DMS53 treated with DMSO at 0.1 percent for 48 hours (cell line): ENCODE measurements around the gene PTPN3.
A peak's percentile ranks its signal among the peaks of the same experiment; 100 is the strongest.

Source experiments
- DNase-seq: peaks from one replicate; lab custom pipeline; 2025; ENCODE audit not compliant: unreplicated experiment; lab: John Stamatoyannopoulos, UW

The PTPN3 gene

GRCh38 chr9:109455391-109455790 is 42.7 kb downstream of the PTPN3 start:
- no peak for DNase-seq

- no peak for DNase-seq
Measured at GRCh38 chr9:109454601-109455155, 43.4 kb downstream of the PTPN3 start.

- DNase-seq, result no peak
Measured at GRCh38 chr9:109454041-109454440, 44.1 kb downstream of the PTPN3 start.

- DNase-seq, result no peak
Measured at GRCh38 chr9:109453210-109453842, 44.8 kb downstream of the PTPN3 start.

- DNase-seq, result no peak
Measured at GRCh38 chr9:109452761-109453160, 45.3 kb downstream of the PTPN3 start.

- no peak for DNase-seq
Measured at GRCh38 chr9:109451311-109452025, 46.6 kb downstream of the PTPN3 start.

- DNase-seq, result no peak
Measured at GRCh38 chr9:109450346-109450745, 47.8 kb downstream of the PTPN3 start.

GRCh38 chr9:109449036-109449798 is 48.9 kb downstream of the PTPN3 start:
- no peak for DNase-seq

GRCh38 chr9:109448223-109448622 is 49.9 kb downstream of the PTPN3 start:
- no peak for DNase-seq

- DNase-seq, result no peak
Measured at GRCh38 chr9:109447329-109448076, 50.6 kb downstream of the PTPN3 start.

GRCh38 chr9:109444771-109445320 is 53.3 kb downstream of the PTPN3 start:
- no peak for DNase-seq

- DNase-seq, result no peak
Measured at GRCh38 chr9:109442716-109443115, 55.4 kb downstream of the PTPN3 start.

- DNase-seq, result no peak
Measured at GRCh38 chr9:109441296-109441695, 56.8 kb downstream of the PTPN3 start.

GRCh38 chr9:109440797-109441287 is 57.3 kb downstream of the PTPN3 start:
- DNase-seq, result peak; percentile 42

- DNase-seq, result no peak
Measured at GRCh38 chr9:109440117-109440515, 58.0 kb downstream of the PTPN3 start.

- no peak for DNase-seq
Measured at GRCh38 chr9:109439378-109440116, 58.6 kb downstream of the PTPN3 start.

GRCh38 chr9:109437286-109437685 is 60.8 kb downstream of the PTPN3 start:
- no peak for DNase-seq

- no peak for DNase-seq
Measured at GRCh38 chr9:109436071-109436470, 62.0 kb downstream of the PTPN3 start.

GRCh38 chr9:109433476-109433875 is 64.6 kb downstream of the PTPN3 start:
- no peak for DNase-seq

- DNase-seq, result no peak
Measured at GRCh38 chr9:109430231-109430630, 67.9 kb downstream of the PTPN3 start.
